Inferior parietal cortex (tissue), 1 donor: ENCODE data around the gene ADAM23.

Experiments
- DNase-seq: peaks from one replicate; pipeline ENCODE4 v3.0.0-alpha.2; 2016; ENCODE audit errors: extremely low spot score

ADAM23 gene

GRCh38 chr2:206511283-206511682 lies 68.0 kb downstream of the ADAM23 start:
- no peak for DNase-seq

- DNase-seq = no peak
These were observed 69.7 kb downstream of the ADAM23 start for GRCh38 chr2:206512999-206513398.

- no peak for DNase-seq
These were observed 72.2 kb downstream of the ADAM23 start for GRCh38 chr2:206515580-206515979.

- no peak for DNase-seq
These were observed 75.7 kb downstream of the ADAM23 start for GRCh38 chr2:206518997-206519396.

- DNase-seq = no peak
These were observed 77.1 kb downstream of the ADAM23 start for GRCh38 chr2:206520450-206520849.

GRCh38 chr2:206521115-206521514 lies 77.8 kb downstream of the ADAM23 start:
- DNase-seq = no peak

GRCh38 chr2:206521612-206522011 lies 78.3 kb downstream of the ADAM23 start:
- DNase-seq = no peak

GRCh38 chr2:206526416-206526815 lies 83.1 kb downstream of the ADAM23 start:
- DNase-seq = no peak

- DNase-seq = no peak
These were observed 83.8 kb downstream of the ADAM23 start for GRCh38 chr2:206527153-206527552.

GRCh38 chr2:206530727-206531126 lies 87.4 kb downstream of the ADAM23 start:
- DNase-seq = no peak

GRCh38 chr2:206531996-206532543 lies 88.7 kb downstream of the ADAM23 start:
- peak; percentile 27 for DNase-seq

- DNase-seq = no peak
These were observed 90.6 kb downstream of the ADAM23 start for GRCh38 chr2:206533977-206534376.

- no peak for DNase-seq
These were observed 92.1 kb downstream of the ADAM23 start for GRCh38 chr2:206535260-206535986.

GRCh38 chr2:206540757-206541156 lies 97.4 kb downstream of the ADAM23 start:
- DNase-seq = no peak

GRCh38 chr2:206543073-206543472 lies 99.7 kb downstream of the ADAM23 start:
- no peak for DNase-seq

GRCh38 chr2:206548383-206548782 lies 105.1 kb downstream of the ADAM23 start:
- DNase-seq = no peak

GRCh38 chr2:206555721-206556120 lies 112.4 kb downstream of the ADAM23 start:
- DNase-seq = no peak

- peak; percentile 62 for DNase-seq
These were observed 113.1 kb downstream of the ADAM23 start for GRCh38 chr2:206556357-206556949.

GRCh38 chr2:206557321-206557720 lies 114.0 kb downstream of the ADAM23 start:
- no peak for DNase-seq

- DNase-seq = no peak
These were observed 115.2 kb downstream of the ADAM23 start for GRCh38 chr2:206558492-206558891.

GRCh38 chr2:206561962-206562361 lies 118.6 kb downstream of the ADAM23 start:
- no peak for DNase-seq

- no peak for DNase-seq
These were observed 119.0 kb downstream of the ADAM23 start for GRCh38 chr2:206562375-206562774.

GRCh38 chr2:206563374-206563773 lies 120.0 kb downstream of the ADAM23 start:
- no peak for DNase-seq
